Gastrocnemius medialis (tissue), 4 donors: ENCODE data around the gene SAMD5. TPM values are rescaled to one million over a fixed set of nuclear protein-coding genes. Genes with fewer than 3 reads are reported as not detected.

Experiments
- ATAC-seq, 2 donors: fragments of 150-250 bp; one replicate each; pipeline ENCODE4 v1.9.1; 2016
- DNase-seq, 2 donors: peaks; one replicate each; pipeline ENCODE4 v3.0.0-alpha.2; 2019
- H3K27ac ChIP-seq, 4 donors: fragments of 200-600 bp; sonication (generic); 1 replicate in 1 of 4; 2 replicates in 3 of 4; pipeline ENCODE4 v1.5.1; 2016 to 2018; ENCODE audit warnings: mild to moderate bottlenecking in 2 of 4, moderate library complexity in 1 of 4
- H3K27me3 ChIP-seq, 3 donors: fragments of 200-600 bp; sonication (generic) in 2 of 3; 1 replicate in 1 of 3; 2 replicates in 2 of 3; pipeline versions ENCODE4 v1.5.1 to v1.6.0; 2016 to 2019; ENCODE audit warnings: mild to moderate bottlenecking in 1 of 3, moderate library complexity in 1 of 3
- H3K36me3 ChIP-seq, 2 donors: fragments of 200-600 bp; sonication (generic) in 1 of 2; one replicate each; pipeline ENCODE4 v1.5.1; 2017 to 2018
- H3K4me1 ChIP-seq, 2 donors: fragments of 200-600 bp; sonication (generic) in 1 of 2; one replicate each; pipeline ENCODE4 v1.5.1; 2016 to 2017; ENCODE audit warnings: mild to moderate bottlenecking in 2 of 2
- H3K4me3 ChIP-seq, 4 donors: fragments of 200-600 bp; sonication (generic) in 3 of 4; 1 replicate in 1 of 4; 2 replicates in 3 of 4; pipeline ENCODE4 v1.5.1; 2016 to 2019; ENCODE audit warnings: mild to moderate bottlenecking in 2 of 4
- H3K9me3 ChIP-seq, 3 donors: fragments of 200-600 bp; sonication (generic) in 2 of 3; 1 replicate in 1 of 3; 2 replicates in 2 of 3; pipeline ENCODE4 v1.5.1; 2016 to 2019
- CTCF ChIP-seq, 5 experiments: fragments of 450-650 bp in 3 of 5; fragments of 200-600 bp in 2 of 5; sonication (generic) in 2 of 5; IDR thresholded peaks in 4 of 5; conservative IDR thresholded peaks in 1 of 5; 1 replicate in 4 of 5; 2 replicates in 1 of 5; pipeline ENCODE4 v1.5.1; 2016 to 2019; ENCODE audit warnings: antibody characterized with exemption in 5 of 5, mild to moderate bottlenecking in 3 of 5, moderate library complexity in 3 of 5
- POLR2A ChIP-seq, 2 donors: fragments of 450-650 bp; IDR thresholded peaks; one replicate each; pipeline ENCODE4 v1.6.1; 2017; ENCODE audit warnings: antibody characterized with exemption in 2 of 2, mild to moderate bottlenecking in 2 of 2, moderate library complexity in 2 of 2
- in situ Hi-C, 4 donors: fragments of 200-750 bp; cut with MboI; loops; one replicate each; pipeline versions ENCODE4 v1.15.0 to v1.8.0; 2017; ENCODE audit warnings: low sequenced_read_pairs in 4 of 4
- intact Hi-C: fragments of 100-400 bp; cut with DNase I; formaldehyde crosslinking; loops from one replicate; pipeline ENCODE4 v1.15.1; 2023; ENCODE audit warnings: low total_unique reads
- total RNA-seq, 4 donors: library from RNA; depleted of rRNA; stranded (reverse); fragments of >200 nt; gene quantifications; one replicate each; pipeline versions ENCODE4 v1.1.0 to v1.2.3, GENCODE V29; 2016

Gene SAMD5
- total RNA-seq, 4 donors from 2014 or later, result 0.07 to 0.36 (median 0.07) TPM; not detected in 1

- Histone ChIP-seq H3K27ac (no peak overlapping the region), H3K4me3 (no peak overlapping the region), H3K9me3 (no peaks in the 10 kb centered on the region), H3K4me1 (peaks cover 0 to 4% of the 10 kb centered on the region in 2 donors), H3K36me3 (no peaks in the 10 kb centered on the region), H3K27me3 (no peaks in the 10 kb centered on the region)
- in situ Hi-C loops (no loop called here), intact Hi-C loops (no loop called here)
- ATAC-seq, result no peak
- DNase-seq, result no peak
- TF ChIP-seq POLR2A (IDR thresholded peaks at IDR 0.05) (no peak), CTCF (IDR thresholded peaks at IDR 0.05 in 4 of 5, conservative IDR thresholded peaks at IDR 0.05 in 1 of 5) (no peak)
Observed at GRCh38 chr6:147547369-147547902, 38.9 kb downstream of the SAMD5 start.

- in situ Hi-C loops (no loop called here), intact Hi-C loops (no loop called here)
- no peak for TF ChIP-seq CTCF (IDR thresholded peaks at IDR 0.05 in 4 of 5, conservative IDR thresholded peaks at IDR 0.05 in 1 of 5)
- no peak for TF ChIP-seq POLR2A (IDR thresholded peaks at IDR 0.05)
- Histone ChIP-seq H3K4me3 (no peak overlapping the region), H3K4me1 (peaks cover 0 to 4% of the 10 kb centered on the region in 2 donors), H3K27me3 (no peaks in the 10 kb centered on the region), H3K9me3 (no peaks in the 10 kb centered on the region), H3K36me3 (no peaks in the 10 kb centered on the region), H3K27ac (no peak overlapping the region)
- DNase-seq, result no peak
- no peak for ATAC-seq
Observed at GRCh38 chr6:147548921-147549475, 40.5 kb downstream of the SAMD5 start.

GRCh38 chr6:147549531-147549930, 41.0 kb downstream of the SAMD5 start:
- peaks cover 0 to 4% of the 10 kb centered on the region in 2 donors for H3K4me1 ChIP-seq
- intact Hi-C loops, result no loop called here
- no peaks in the 10 kb centered on the region for H3K9me3 ChIP-seq
- no peak overlapping the region for H3K4me3 ChIP-seq
- H3K27ac ChIP-seq, result no peak overlapping the region
- H3K36me3 ChIP-seq, result no peaks in the 10 kb centered on the region
- no peak for ATAC-seq
- TF ChIP-seq POLR2A (IDR thresholded peaks at IDR 0.05), result no peak
- no peak for TF ChIP-seq CTCF (IDR thresholded peaks at IDR 0.05 in 4 of 5, conservative IDR thresholded peaks at IDR 0.05 in 1 of 5)
- no peaks in the 10 kb centered on the region for H3K27me3 ChIP-seq
- DNase-seq, result no peak
- in situ Hi-C loops, result no loop called here

- Histone ChIP-seq H3K27ac (no peak overlapping the region), H3K4me1 (peaks cover 0 to 3% of the 10 kb centered on the region in 2 donors), H3K27me3 (no peaks in the 10 kb centered on the region), H3K4me3 (no peak overlapping the region), H3K36me3 (no peaks in the 10 kb centered on the region), H3K9me3 (no peaks in the 10 kb centered on the region)
- TF ChIP-seq POLR2A (IDR thresholded peaks at IDR 0.05) (no peak), CTCF (IDR thresholded peaks at IDR 0.05 in 4 of 5, conservative IDR thresholded peaks at IDR 0.05 in 1 of 5) (no peak)
- DNase-seq (no peak), ATAC-seq (no peak)
- in situ Hi-C loops, result no loop called here
- intact Hi-C loops, result no loop called here
Observed at GRCh38 chr6:147551976-147552375, 43.5 kb downstream of the SAMD5 start.

- TF ChIP-seq POLR2A (IDR thresholded peaks at IDR 0.05) (no peak), CTCF (IDR thresholded peaks at IDR 0.05 in 4 of 5, conservative IDR thresholded peaks at IDR 0.05 in 1 of 5) (no peak)
- Histone ChIP-seq H3K27me3 (no peaks in the 10 kb centered on the region), H3K27ac (no peak overlapping the region), H3K36me3 (no peaks in the 10 kb centered on the region), H3K4me1 (no peaks in the 10 kb centered on the region), H3K9me3 (no peaks in the 10 kb centered on the region), H3K4me3 (no peak overlapping the region)
- no peak for ATAC-seq
- DNase-seq, result no peak
- intact Hi-C loops (no loop called here), in situ Hi-C loops (no loop called here)
Observed at GRCh38 chr6:147553099-147553498, 44.6 kb downstream of the SAMD5 start.
